ENCODE results near the gene ACAP3.

Gene ACAP3

GRCh38 chr1:1344655-1345361 is 37.1 kb upstream of the ACAP3 start:
- FAIRE-seq, result no peak

- no peak for FAIRE-seq
These were observed 36.2 kb upstream of the ACAP3 start for GRCh38 chr1:1343811-1344421.

GRCh38 chr1:1342584-1343115 is 34.9 kb upstream of the ACAP3 start:
- no peak for FAIRE-seq

GRCh38 chr1:1342061-1342562 is 34.4 kb upstream of the ACAP3 start:
- FAIRE-seq, result no peak

GRCh38 chr1:1341549-1342021 is 33.9 kb upstream of the ACAP3 start:
- no peak for FAIRE-seq

GRCh38 chr1:1340791-1341548 is 33.2 kb upstream of the ACAP3 start:
- FAIRE-seq, result no peak

GRCh38 chr1:1340185-1340584 is 32.5 kb upstream of the ACAP3 start:
- FAIRE-seq, result no peak

- FAIRE-seq, result no peak
These were observed 30.5 kb upstream of the ACAP3 start for GRCh38 chr1:1338278-1338677.

- no peak for FAIRE-seq
These were observed 30.0 kb upstream of the ACAP3 start for GRCh38 chr1:1337793-1338147.

- FAIRE-seq, result no peak
These were observed 29.4 kb upstream of the ACAP3 start for GRCh38 chr1:1336931-1337792.

GRCh38 chr1:1336446-1336845 is 28.7 kb upstream of the ACAP3 start:
- FAIRE-seq, result no peak

GRCh38 chr1:1335792-1336248 is 28.1 kb upstream of the ACAP3 start:
- FAIRE-seq, result no peak

GRCh38 chr1:1335283-1335682 is 27.6 kb upstream of the ACAP3 start:
- FAIRE-seq, result no peak

GRCh38 chr1:1334835-1335234 is 27.1 kb upstream of the ACAP3 start:
- FAIRE-seq, result no peak

GRCh38 chr1:1333551-1334241 is 26.0 kb upstream of the ACAP3 start:
- no peak for FAIRE-seq

GRCh38 chr1:1332774-1333480 is 25.2 kb upstream of the ACAP3 start:
- FAIRE-seq, result no peak

- no peak for FAIRE-seq
These were observed 24.5 kb upstream of the ACAP3 start for GRCh38 chr1:1332031-1332755.

GRCh38 chr1:1331068-1331965 is 23.6 kb upstream of the ACAP3 start, which contains the start of gene TAS1R3:
TSS of gene TAS1R3 (plus strand) at chr1:1331280. CDS start at chr1:1331346, 66 bp downstream.
- no peak for FAIRE-seq

Data from endometrium (tissue), 2 donors.